IPS-15b (cell line): ENCODE data around the gene BCL2L1.

ENCODE experiments used
- H3K27me3 ChIP-seq: one replicate; pipeline ENCODE4 v1.6.1; 2013; ENCODE audit warnings: low read length; ENCODE audit not compliant: control insufficient read depth, insufficient read depth
- H3K36me3 ChIP-seq: one replicate; pipeline ENCODE4 v1.6.1; 2013; ENCODE audit warnings: low read length; ENCODE audit not compliant: control insufficient read depth, insufficient read depth
- H3K4me1 ChIP-seq: one replicate; pipeline ENCODE4 v1.6.1; 2013; ENCODE audit warnings: mild to moderate bottlenecking, low read length; ENCODE audit not compliant: control insufficient read depth, insufficient read depth
- H3K4me3 ChIP-seq: one replicate; pipeline ENCODE4 v1.5.1; 2013; ENCODE audit warnings: low read depth, low read length
- H3K9ac ChIP-seq: one replicate; pipeline ENCODE4 v1.6.1; 2013; ENCODE audit warnings: low read depth, mild to moderate bottlenecking, low read length
- H3K9me3 ChIP-seq: one replicate; pipeline ENCODE4 v1.6.1; 2013; ENCODE audit warnings: mild to moderate bottlenecking, low read length; ENCODE audit not compliant: control insufficient read depth, insufficient read depth

The BCL2L1 gene

GRCh38 chr20:31721408-31722256 lies 1.0 kb downstream of the BCL2L1 start:
- Histone ChIP-seq H3K27me3 (no peaks in the 10 kb centered on the region), H3K4me1 (peaks cover 35% of the 10 kb centered on the region), H3K4me3 (peak overlapping the region; percentile 72), H3K9me3 (no peaks in the 10 kb centered on the region), H3K9ac (peak overlapping the region; percentile 38), H3K36me3 (peaks cover 8% of the 10 kb centered on the region)

GRCh38 chr20:31720486-31721407 lies 1.9 kb downstream of the BCL2L1 start:
- Histone ChIP-seq H3K27me3 (no peaks in the 10 kb centered on the region), H3K36me3 (peaks cover 8% of the 10 kb centered on the region), H3K9me3 (no peaks in the 10 kb centered on the region), H3K9ac (peak overlapping the region; percentile 38), H3K4me1 (peaks cover 39% of the 10 kb centered on the region), H3K4me3 (peak overlapping the region; percentile 72)

DNA sequence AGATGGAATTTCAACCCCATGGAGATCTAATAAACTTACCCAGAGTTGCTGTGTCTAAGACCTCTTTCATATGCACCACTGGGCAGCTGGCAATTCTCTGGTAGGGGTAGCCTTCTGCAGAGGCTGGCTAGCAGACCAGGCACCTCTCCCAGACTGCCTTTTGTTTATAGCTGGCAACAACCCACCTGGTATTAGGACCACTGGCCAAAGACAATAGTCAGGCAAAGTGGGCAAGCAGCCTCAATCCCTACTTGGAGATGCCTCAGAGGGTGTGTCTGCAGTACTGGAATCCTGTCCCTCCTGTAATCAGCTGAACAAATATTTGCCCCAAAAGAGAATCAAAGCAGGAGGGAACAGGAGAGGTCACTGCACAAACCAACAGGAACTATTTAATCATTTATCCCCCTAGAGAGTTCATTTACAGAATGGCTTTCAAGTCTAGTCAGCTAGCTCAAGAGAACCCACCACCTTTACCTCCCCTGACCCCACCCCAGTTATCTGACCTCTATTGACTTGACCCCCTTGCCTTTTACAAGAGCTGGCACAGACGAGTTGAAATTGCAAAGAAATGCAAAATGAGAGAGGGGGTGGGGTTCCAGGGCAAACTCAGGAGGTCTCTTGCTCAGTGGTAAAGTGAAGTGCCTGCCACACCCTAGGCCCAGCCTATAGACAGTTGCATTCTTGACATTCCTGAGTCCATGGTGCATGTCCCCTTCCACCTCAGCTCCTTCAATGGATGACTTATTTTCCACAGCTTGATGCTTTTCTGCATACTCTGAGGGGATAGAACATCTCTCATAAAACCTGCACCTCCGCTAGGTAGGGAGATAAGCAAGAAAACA lies 2.8 kb downstream of the BCL2L1 start:
- H3K9me3 ChIP-seq: no peaks in the 10 kb centered on the region
- H3K27me3 ChIP-seq: no peaks in the 10 kb centered on the region
- peaks cover 39% of the 10 kb centered on the region for H3K4me1 ChIP-seq
- peaks cover 8% of the 10 kb centered on the region for H3K36me3 ChIP-seq
- peak overlapping the region; percentile 72 for H3K4me3 ChIP-seq
- peak overlapping the region; percentile 40 for H3K9ac ChIP-seq

DNA sequence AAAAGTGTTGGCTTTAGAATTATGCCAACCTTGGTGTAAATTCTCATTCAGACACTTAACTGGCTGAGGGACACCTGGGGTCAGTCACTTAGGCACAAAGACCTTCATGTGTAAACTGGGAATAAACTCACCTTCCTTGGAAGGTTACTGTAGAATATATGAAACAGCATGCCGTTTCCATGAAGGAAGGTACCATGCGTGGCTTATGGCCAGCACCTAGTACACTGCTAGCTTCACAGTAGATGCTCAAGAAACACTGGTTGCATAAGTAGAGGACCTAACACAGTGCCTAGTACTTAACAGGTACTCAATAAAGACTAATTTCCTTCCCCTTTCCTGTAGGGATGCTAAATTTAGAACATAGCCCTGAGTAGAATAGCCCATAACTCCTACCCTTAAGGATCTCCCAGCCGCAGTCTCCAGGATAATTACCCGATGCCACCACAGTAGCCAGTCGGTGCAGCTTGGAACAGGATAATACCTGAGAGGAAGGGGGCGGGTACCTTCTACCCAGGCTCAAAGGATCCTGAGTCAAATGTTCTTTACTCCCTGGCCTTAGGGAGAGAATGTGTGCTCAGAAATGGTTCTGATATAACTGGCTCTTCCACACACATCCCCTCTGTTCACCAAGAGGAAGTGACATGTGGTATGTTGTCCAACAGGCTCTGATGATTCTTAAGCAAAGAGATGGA lies 3.6 kb downstream of the BCL2L1 start:
- no peaks in the 10 kb centered on the region for H3K27me3 ChIP-seq
- no peak overlapping the region for H3K9ac ChIP-seq
- H3K4me3 ChIP-seq: peak overlapping the region; percentile 72
- H3K36me3 ChIP-seq: peaks cover 8% of the 10 kb centered on the region
- H3K9me3 ChIP-seq: no peaks in the 10 kb centered on the region
- peaks cover 43% of the 10 kb centered on the region for H3K4me1 ChIP-seq

DNA sequence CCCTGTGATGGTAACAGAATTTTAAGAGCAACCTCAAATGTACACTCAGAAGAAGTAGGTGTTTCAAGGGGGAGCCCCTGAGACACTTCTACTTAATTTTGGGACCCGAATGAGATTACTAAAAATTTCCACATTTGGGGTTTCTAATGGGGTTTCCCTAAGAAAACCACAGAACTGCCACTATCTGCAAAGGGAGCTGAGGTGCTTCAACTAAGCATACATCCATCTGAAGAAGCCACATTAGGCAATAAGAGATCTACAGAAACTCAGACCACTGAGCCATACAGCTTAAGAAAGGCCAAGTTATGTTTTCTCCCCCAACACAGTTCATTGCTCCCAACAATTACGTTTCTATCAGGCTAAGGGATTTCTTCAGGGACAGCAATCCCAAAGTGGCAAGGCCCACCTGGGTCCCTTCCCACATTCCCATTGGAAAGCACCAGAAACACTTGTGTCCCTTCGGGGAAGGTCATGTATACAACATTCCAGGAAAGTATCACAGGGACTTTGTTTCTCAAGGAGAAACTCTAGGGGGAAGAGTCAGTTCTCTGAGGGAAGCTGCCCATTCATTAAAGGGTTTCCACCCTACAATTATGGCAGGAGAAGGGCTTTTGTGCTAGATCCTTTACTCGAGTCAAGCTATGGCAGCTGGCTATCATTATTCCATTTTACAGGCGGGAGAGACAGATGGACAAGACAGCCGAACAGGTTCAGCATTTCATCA lies 5.0 kb downstream of the BCL2L1 start:
- no peak overlapping the region for H3K4me3 ChIP-seq
- H3K9ac ChIP-seq: no peak overlapping the region
- H3K9me3 ChIP-seq: no peaks in the 10 kb centered on the region
- peaks cover 8% of the 10 kb centered on the region for H3K36me3 ChIP-seq
- H3K27me3 ChIP-seq: no peaks in the 10 kb centered on the region
- H3K4me1 ChIP-seq: peaks cover 55% of the 10 kb centered on the region

DNA sequence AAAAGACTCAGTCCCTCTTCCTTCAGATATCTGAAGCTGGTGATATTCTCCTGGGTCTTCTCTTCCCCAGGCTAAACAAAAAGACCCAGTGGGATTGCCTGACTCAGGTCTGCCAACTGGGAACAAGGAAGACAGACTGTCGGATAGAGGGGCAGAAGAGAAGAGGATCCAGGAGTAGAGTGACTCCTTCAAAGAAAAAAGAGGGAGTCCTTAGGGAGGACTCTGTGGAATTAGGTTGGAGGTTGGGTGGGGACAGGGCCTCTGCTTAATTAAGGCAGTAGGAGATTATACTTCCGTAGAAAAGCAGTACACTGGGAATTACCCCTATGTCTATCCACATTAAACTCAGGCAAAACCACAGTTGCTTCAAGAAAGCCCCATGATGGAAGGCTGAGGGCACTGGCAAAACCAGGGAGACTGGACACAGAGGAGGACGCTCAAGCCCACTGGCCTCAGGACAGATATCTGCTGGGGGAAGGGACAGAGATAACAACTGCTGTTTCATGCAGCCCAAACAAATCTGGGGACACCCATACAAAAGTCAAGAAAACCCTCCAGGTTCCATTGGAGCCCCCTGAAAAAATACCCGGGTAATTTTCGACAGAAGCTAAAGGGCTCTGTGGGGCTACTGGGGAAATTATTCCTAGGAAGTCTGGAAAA lies 5.7 kb downstream of the BCL2L1 start:
- Histone ChIP-seq H3K4me3 (peak overlapping the region; percentile 11), H3K9ac (no peak overlapping the region), H3K4me1 (peaks cover 62% of the 10 kb centered on the region), H3K27me3 (no peaks in the 10 kb centered on the region), H3K9me3 (no peaks in the 10 kb centered on the region), H3K36me3 (peaks cover 8% of the 10 kb centered on the region)

DNA sequence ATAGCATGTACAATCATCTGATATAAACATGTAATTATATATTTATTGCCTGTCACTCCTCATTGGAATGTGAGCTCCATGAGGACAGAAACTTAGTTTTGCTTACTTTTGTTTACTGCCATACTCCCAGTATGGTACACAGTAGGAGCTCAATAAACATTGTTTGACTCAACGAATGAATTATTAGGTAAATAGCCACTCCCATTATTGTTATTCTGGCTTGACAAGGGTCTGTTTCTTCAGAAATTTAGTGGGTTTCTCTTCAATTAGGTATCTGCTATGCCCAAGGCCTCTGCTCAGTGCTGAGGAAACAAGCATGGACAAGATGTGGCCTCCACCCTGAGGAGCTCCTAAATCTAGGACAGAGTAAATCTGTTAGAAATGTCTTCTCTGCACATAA lies 6.3 kb downstream of the BCL2L1 start:
- Histone ChIP-seq H3K27me3 (no peaks in the 10 kb centered on the region), H3K4me1 (peaks cover 66% of the 10 kb centered on the region), H3K4me3 (no peak overlapping the region), H3K9me3 (no peaks in the 10 kb centered on the region), H3K9ac (no peak overlapping the region), H3K36me3 (peaks cover 10% of the 10 kb centered on the region)

DNA sequence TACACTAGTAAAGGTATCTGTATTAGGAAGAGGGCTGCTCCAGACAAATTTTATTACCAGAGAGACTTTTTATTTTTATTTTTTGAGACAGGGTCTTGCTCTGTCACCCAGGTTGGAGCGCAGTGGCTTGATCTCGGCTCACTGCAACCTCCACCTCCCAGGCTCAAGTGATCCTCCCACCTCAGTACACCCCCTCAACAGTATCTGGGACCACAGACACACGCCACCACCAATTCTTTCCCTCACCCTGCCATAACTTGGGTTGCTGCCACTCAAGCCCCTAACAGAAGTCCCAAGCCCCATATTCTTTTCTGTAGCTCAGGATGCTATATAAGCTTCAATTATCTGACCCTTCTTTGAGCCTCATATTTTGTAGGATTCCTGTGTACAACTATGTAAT lies 6.9 kb downstream of the BCL2L1 start:
- peaks cover 12% of the 10 kb centered on the region for H3K36me3 ChIP-seq
- H3K4me1 ChIP-seq: peaks cover 63% of the 10 kb centered on the region
- H3K9ac ChIP-seq: no peak overlapping the region
- H3K9me3 ChIP-seq: no peaks in the 10 kb centered on the region
- H3K27me3 ChIP-seq: no peaks in the 10 kb centered on the region
- no peak overlapping the region for H3K4me3 ChIP-seq

GRCh38 chr20:31713312-31714273 lies 9.1 kb downstream of the BCL2L1 start:
- Histone ChIP-seq H3K36me3 (peaks cover 4% of the 10 kb centered on the region), H3K27me3 (no peaks in the 10 kb centered on the region), H3K4me3 (peak overlapping the region; percentile 6), H3K9me3 (no peaks in the 10 kb centered on the region), H3K9ac (peak overlapping the region; percentile 9), H3K4me1 (peaks cover 46% of the 10 kb centered on the region)
